HG03565 (cell line): Measurements from ENCODE around the gene LRRC32.

Experiments
- ATAC-seq: cut with Tn5 transposase; IDR thresholded peaks from one replicate; pipeline ENCODE4 v1.9.1; 2021; ENCODE audit warnings: mild to moderate bottlenecking, moderate library complexity; ENCODE audit not compliant: unreplicated experiment

Gene LRRC32

DNA sequence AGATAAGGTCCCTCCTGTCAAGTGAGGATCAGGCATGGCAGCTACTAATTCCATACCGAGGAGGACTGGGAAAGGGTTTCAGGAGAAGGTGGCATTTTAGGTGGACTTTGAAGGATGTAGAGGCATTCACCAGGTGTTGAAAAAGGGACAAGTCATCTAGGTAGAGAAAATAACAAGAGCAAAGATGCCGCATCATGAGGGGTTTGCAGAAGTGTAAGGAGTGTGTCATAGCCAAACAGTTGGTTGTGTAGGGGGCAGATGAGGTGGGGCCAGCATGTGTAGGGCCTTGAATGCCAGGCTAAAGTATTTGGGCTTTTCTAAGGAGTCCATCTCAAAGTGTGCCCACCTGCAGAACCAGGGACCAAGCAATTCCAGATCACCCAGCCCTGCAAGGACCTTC is 11.6 kb upstream of the LRRC32 start:
- no peak for ATAC-seq

DNA sequence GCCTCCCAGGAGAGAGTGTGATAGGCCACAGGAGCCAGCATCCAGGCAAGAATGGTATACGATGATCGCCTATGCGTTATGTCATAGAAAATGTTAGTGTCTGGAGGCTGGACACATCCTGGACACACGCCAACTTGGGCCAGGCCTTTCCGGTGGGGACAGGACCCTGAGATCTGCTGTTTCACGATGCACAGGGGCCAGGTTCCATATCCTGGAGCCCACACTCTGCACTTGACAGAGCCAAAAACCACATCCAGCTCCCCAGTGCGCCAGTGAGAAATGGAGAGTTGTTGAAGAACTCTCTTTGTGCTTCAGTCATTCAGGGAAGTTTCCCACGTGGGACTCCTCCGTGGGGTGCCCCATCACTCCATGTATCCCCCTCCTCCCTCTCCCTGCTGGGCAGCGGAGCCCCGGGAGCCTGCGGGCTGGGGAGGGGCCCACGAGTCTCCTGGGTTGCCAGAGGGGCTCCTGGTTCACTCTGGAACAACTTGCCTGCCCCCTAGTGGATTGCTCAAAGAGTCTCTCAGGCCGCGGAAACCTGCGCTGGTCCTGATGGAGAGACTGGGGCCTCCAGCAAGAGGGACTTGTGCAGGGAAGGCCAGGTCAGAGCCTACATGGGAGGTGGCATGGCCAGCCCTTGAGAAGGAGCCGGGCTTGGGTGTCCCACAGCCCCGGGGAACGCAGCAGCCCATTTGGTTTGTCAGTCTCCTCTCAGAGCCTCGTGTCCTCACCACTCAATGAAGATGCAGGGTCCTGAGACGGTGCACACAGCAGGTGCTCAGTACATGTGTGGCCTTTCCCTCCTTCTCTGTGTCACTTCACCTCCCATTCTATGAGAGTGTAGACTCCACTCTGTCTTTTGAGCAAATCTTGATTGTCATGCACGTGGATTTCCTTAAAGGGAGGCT is 10.2 kb upstream of the LRRC32 start:
- ATAC-seq: no peak

DNA sequence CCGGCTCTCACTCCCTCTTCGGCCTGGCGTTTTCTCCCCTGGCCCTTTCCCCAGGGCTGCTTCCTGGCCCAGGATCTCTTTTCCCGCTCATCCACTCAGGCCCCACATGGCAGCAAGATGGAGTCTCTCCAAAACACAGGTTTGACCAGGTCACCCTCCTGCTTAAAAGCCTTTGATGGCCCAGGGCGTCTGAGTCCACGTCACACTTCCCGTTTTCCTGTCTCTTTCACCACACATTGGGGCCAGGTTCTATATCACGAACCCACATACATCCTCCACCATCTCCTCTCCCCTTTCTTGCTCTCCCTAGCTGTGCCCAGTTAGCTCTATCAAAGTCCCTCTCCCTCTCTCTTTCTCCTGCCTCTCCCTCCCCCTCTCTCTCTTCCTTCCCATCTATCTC is 7.8 kb upstream of the LRRC32 start:
- no peak for ATAC-seq

- no peak for ATAC-seq
These were observed 6.9 kb upstream of the LRRC32 start for GRCh38 chr11:76677458-76677765.

DNA sequence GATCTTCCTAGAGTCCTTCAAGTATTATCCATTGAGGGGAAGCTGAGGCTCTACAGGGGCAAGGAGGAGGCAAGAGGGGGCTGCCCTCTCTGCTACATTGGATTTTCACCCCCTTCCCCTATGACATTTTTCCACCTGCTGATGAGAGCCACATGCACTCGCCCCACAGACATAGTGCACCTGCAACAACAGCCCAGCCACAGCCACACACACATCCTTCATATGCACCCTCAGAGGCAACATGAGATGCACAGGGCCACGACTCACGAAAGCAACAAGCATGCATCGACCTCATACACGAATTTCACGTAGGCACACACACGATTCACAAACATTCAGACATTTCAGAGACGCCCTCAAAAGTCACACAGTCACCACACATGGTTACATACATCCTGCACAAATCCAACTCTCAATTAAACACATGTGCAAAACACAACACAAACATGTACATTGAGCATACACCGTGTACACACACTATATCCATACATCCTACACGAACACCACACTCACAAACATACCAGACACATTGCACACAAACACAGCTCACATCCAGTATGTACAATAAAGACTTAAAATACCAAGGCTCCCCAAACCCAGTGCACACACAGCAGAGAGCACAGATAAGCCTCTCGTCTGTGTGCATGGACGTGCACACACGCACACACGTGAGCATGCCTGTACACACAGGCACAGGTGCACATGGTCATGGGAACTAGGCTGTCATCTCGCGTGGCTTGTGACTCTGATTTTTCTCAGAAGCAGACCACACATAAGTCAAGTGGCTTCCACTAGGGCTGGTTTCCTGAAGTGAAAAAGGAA is 6.3 kb upstream of the LRRC32 start:
- no peak for ATAC-seq

DNA sequence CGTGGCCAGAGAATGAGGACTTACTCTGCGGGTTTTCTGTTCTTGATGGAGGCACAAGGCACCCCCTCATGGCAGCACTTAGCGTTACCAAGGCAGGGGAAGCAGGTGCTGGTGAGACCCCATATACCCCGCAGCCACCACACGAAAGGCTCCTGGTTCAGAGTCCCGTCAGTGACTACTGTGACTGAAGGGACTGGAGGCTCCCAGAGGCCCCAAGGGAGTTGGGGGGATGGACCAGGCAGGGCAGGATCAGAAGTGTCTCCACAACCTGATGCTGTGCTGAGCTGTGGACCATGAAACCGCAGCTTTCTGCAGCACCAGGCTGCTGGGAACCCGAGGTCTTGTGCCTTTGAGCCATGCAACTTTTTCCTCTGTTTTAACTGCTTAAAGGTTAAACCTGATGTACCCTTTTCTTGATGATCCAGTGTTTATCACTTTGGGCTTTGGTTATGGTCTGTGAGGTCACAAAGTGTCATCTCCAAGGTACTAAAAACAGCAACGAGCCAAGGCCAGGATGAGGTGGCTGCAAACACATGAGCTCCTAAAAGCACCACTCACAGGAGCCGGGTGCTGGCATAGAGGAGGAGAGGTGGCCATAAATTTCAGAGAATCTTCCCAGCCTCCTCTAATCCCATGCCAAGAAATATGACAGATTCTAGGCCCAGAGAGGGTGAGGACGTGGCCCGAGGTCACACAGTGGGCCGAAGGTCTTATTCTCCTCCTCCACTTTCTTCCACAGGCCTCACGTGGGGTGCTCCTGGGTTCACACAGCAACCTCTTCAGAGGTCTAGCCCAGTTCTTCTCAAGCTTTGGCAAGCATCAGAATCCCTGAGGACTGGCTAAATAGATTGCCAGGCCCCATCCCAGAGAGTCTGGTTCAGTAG is 4.2 kb upstream of the LRRC32 start:
- ATAC-seq: peak; percentile 23

DNA sequence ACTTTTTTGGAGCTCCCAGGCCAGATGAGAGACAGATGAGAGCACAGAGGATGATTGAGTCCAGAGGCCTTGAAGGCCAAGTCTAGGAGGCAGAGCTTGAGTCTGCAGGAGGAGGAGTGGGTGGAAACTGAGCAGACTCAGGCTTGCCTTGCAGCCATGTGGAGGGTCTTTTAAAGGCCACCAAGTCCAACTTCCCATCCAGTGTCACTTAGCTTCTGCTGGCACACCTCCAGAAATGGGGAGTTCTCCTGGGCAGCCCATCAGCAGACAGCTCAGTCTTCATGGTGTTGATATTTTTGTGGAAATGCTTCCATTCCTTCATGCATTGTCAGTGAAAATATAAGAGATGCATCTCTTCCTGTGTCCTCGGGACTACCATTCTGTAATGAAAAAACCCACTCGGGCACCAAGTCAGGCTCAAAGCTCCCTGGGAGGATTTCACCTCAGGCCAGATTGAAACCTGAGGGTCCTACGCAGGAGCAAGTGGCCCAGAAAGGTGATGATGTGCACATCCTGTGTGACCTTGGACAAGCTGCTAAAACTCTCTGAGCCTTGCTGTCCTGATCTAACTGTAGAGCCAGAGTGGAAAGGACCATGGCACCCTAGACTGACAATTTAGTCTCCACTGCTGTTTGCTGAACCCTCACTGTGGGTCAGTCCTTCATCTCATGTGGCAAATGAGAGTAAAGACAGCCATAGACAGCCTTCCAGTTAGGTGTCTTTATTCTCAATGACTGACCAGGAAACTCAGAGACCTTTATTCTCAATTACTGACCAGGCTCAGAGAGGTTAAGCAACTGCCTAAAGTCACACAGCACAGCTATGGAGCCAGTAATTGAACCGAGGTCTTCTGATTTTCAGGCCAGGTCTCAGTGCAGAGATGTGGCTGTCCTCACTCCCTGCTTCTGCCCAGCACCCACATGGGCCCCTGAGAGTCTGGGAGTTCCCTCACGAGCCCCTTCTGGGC is 2.9 kb upstream of the LRRC32 start:
- no peak for ATAC-seq

DNA sequence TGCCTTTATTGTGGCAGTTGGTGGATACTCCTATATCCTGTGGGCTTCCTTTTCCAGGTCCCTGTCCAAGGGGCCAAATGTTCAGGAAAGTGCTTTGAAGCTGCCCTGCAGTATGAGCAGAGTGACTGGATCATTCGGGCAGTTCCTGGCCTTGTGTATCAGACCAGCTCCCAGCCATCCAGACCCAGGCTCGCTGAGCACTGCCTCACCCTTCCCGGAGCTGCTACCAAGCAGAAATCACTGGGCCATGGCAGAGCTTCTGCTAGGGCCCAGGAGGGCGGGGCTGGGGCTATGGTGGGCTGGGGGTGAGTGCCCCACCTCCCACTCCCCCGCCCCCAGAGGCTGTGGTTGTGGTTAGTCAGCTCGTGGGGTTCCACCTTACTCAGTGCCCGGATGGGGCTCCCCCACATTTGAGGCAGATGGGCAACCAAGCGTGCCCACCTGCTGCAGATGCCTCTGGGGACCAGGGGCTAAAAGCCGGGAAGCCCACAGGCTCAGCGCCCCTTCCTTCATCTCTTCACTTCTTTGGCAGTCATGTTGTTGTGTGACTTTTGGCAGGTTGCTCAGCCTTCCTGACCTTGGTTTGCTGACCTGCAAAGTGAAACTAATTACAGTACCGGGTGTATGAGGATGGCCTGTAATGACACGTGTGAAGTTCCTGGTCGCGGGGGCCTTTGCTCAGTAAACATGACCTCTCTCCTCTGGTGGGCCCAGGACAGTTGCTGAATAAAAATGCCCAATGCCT is 2.1 kb upstream of the LRRC32 start:
- ATAC-seq: peak; percentile 48

DNA sequence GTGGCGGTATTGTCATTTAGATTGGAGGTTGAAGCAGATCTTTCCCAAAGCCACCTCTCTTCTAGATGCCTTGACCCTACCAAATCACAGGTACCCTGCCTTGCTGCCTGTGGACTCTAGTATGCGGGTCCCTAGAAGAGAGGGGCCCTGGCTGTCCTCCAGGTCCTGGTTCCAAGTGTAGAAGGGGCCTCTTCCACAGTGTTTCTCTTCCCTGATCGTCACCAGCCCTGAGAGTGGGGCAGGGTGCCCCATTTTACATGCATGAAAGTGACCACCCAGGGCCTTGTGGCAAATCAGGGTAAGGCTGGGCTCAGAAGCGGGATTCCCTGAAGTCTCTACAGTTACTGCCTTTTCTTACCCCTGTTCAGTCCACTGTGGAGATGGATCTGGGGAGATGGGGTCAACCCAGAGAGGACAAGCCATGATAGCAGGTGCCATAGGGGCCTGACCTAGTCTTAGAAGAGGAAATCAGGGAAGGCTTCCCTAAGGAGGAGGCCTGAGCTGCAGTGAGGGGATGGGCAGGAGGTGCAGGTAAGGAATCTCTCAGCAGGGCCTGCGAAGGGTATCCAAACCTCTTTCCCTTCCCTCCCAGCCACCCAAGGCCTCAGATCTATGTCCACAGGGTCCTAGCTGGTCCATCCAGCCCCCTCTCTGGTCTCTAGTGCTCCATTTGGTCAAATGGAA is 1.2 kb upstream of the LRRC32 start:
- ATAC-seq: no peak

DNA sequence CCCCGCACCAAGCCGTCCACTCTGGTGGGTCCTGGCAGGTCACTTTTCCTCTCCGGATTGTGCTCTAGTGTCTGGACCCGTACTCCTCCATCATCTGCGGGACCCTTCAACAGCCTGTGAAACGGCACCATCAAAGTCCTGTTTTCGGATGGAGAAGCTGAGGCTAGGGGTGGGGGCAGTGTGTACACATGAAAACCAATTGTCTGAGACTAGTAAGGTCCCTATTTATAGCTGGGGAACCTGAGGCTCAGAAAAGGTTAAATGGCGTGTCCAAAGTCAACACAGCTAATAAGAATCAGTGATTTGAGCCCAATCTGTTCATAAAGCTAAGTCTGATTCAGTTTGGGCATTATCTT is 668 bp upstream of the LRRC32 start:
- no peak for ATAC-seq

DNA sequence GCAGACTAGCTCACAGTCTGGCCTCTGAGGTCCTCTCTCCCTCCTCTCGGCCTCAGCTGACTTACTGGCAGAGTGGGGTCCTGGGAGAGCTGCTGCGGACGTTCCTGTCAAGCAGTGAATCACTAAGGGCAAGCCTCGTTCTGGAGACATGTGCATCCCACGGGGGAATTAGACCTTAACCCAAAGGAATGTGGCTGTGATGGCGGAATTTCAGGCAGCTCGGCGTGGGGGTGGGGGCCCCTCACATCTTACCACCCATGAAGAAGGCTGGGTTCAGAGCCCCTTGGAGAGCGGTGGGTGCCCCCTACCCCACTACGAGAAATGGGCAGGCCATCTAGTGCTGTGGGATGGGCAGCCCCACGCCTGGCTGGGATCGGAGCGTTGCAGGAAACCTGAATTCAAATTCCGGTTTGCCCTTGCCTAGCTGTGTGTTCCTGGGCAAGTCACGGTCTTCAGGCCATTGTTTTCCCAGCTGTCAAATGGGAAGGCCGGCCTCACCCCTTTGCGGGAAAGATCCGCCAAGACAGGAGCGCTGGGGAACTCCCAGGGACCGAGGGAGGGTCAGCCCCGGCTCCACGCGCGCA is 554 bp downstream of the LRRC32 start:
- no peak for ATAC-seq

- no peak for ATAC-seq
These were observed 2.0 kb downstream of the LRRC32 start for GRCh38 chr11:76668362-76669155.

GRCh38 chr11:76667856-76668255 is 2.7 kb downstream of the LRRC32 start:
- ATAC-seq: no peak

DNA sequence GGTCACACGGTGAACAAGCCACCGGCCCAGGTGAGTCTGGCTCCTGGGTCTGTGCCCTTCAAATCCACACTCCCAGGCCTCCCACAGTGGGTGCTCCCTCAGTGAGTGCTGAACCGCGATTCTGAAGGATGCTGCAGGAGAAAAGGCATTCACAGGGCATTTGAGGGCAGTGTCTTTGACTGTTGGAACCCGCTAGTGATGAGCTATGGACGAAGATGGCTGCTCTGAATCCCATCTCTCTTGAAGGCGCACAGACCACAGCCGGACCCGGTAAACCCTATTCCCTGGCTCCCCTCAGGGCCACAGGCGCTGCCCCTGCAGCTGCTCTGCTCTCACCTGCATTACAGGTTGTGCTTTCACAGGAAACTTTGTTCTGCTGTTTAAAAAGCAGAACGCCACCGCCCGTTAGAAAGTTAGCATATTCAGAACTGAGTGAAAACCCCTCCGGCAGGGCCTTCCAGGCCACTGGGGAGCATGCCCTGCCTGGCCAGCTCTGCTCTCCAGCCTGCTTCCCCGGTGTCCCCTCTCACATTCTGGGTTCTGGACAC is 3.2 kb downstream of the LRRC32 start:
- ATAC-seq: no peak

DNA sequence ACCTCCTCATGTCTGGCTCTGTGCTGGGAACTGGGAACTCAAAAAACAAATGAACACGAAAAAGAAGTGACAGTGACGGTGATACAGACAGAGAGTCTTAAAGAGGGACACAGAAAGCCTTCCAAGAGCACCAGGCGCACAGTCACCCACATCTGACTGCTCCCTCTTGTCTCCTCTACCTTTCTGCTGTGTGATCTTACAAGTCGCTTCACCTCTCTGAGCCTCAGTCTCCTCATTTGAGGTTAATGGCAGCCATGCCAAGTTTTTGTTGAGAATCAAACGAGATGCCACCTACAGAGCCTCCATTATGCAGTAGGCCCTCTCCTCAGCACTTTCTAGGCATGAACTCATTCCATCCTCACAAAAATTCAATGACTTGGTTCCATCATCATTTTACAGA is 3.7 kb downstream of the LRRC32 start:
- ATAC-seq: no peak

GRCh38 chr11:76666408-76666807 is 4.1 kb downstream of the LRRC32 start:
- ATAC-seq: no peak

DNA sequence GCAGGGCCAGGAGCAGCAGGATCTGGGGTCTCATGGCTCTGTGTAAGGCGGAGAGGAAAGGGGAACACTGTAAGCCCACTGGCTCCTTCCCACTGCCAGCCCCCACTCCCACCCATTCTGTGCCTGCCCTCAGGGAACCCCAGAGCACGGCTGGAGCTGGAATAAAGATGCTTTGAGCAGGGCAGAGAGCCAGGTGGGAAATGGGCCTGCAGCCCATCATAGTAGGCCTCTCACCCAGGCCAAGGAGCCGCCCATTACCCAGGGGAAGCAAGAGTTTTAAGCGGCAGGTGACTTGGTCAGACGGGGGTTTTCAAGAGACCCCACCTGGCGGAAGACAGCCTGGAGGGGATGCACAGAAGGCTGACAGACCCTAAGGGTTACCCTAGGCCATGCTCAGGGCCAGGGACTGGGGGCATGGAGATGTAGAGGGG is 4.6 kb downstream of the LRRC32 start:
- no peak for ATAC-seq
